AG10803 (cell line): Measurements from ENCODE around the gene DSC2.
"Not testable (repeated sequence)": the region's sequence is repeated elsewhere in the genome, so short reads cannot be mapped to it uniquely, and the experiment has no call there.

Experiments used
- DNase-seq: peaks from one replicate; pipeline ENCODE4 v3.0.0; 2010; ENCODE audit warnings: low read depth
- H3K4me3 ChIP-seq: 2 replicates; pipeline ENCODE4 v1.5.1; 2011; ENCODE audit warnings: mild to moderate bottlenecking, low read length, control low read depth
- TF ChIP-seq, protein P1 (sequence below): conservative IDR thresholded peaks from 2 replicates; pipeline ENCODE4 v1.5.1; 2011; ENCODE audit warnings: mild to moderate bottlenecking, low read length, control low read depth, inconsistent platforms

The DSC2 gene

DNA sequence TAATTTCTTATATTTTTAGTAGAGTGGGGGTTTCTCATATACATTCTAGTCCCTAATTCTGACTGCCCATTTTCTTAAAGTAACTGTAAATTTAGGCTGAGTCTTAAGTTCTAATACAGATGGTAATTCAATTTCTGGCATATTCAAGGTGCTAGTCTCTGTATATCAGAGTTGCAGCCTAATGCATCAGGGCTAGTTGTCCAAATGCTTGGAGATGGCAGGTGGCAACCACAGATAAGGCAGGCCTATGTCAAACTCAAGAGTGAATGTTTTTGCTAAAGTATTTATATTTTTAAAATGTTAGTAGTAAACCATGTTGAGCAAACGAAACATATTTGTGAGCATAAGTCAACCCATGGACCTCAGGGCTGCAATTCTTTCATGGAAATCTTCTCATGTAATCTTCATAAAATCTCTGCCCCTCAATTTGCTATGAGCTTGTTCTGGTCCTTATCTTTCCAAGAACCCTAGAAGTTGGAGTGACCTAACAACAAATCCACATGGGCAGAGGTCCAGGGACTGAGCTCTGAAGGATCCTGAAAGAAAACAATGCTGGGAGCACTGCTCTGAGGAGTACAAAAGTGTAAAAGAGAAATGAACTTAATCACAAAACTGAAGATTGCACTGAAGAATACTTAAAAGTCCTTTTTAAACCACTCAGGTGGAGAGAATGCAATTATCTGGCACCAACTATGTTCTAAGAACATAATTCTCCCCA lies 27.3 kb upstream of the DSC2 start:
- no peak for DNase-seq
- no peak overlapping the region for H3K4me3 ChIP-seq
- TF ChIP-seq, protein P1, sequence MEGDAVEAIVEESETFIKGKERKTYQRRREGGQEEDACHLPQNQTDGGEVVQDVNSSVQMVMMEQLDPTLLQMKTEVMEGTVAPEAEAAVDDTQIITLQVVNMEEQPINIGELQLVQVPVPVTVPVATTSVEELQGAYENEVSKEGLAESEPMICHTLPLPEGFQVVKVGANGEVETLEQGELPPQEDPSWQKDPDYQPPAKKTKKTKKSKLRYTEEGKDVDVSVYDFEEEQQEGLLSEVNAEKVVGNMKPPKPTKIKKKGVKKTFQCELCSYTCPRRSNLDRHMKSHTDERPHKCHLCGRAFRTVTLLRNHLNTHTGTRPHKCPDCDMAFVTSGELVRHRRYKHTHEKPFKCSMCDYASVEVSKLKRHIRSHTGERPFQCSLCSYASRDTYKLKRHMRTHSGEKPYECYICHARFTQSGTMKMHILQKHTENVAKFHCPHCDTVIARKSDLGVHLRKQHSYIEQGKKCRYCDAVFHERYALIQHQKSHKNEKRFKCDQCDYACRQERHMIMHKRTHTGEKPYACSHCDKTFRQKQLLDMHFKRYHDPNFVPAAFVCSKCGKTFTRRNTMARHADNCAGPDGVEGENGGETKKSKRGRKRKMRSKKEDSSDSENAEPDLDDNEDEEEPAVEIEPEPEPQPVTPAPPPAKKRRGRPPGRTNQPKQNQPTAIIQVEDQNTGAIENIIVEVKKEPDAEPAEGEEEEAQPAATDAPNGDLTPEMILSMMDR, result no peak

DNA sequence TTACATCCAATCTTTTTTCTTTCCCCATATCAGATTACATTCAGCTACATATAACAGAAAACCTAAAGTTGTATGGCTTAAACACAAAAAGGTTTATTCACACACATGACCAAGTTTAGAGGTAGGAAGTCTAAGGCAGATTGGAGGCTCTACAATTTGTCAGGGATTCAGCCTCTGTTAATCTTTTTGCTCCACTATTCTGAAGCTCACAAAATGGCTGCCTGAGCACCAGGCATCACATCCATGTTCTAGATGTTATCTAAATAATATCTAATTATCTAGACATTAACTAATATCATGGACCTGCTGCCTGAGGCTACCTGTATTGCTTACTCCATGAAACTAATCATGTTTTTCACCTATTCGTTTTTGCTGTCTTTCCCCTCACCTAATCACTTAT lies 23.7 kb upstream of the DSC2 start:
- TF ChIP-seq, protein P1, result no peak
- DNase-seq, result no peak
- no peak overlapping the region for H3K4me3 ChIP-seq

DNA sequence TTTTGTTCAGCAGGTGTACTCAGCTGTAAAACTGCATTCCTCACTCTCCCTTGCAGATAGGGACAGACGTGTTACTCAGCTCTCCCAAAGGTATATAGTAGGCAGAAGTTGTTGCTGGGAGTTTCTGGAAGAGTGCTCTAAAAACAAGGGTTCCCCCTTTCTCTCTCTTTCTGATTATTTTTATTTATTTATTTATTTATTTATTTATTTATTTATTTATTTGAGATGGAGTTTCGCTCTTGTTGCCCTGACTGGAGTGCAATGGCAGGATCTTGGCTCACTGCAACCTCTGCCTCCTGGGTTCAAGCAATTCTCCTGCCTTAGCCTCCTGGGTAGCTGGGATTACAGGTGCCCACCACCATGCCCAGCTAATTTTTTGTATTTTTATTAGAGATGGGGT lies 20.9 kb upstream of the DSC2 start:
- H3K4me3 ChIP-seq, DNase-seq: not testable (repeated sequence)

DNA sequence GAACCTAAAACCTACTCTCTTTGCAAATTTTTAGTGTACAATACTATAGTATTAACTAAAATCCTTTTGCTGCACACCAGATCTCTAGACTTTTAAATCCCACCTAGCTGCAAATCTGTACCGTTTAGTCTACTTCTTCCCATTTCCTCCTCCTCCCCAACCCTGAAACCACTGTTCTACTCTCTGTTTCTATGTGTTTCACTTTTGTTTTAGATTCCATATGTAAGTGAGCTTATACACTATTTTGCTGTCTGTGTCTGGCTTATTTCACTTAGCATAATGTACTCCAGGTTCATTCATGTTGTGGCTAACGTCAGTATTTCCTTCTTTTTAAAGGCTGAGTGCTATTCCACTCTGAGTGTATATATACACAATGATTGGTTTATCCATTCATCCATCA lies 18.4 kb upstream of the DSC2 start:
- no peak overlapping the region for H3K4me3 ChIP-seq
- TF ChIP-seq, protein P1, result no peak

DNA sequence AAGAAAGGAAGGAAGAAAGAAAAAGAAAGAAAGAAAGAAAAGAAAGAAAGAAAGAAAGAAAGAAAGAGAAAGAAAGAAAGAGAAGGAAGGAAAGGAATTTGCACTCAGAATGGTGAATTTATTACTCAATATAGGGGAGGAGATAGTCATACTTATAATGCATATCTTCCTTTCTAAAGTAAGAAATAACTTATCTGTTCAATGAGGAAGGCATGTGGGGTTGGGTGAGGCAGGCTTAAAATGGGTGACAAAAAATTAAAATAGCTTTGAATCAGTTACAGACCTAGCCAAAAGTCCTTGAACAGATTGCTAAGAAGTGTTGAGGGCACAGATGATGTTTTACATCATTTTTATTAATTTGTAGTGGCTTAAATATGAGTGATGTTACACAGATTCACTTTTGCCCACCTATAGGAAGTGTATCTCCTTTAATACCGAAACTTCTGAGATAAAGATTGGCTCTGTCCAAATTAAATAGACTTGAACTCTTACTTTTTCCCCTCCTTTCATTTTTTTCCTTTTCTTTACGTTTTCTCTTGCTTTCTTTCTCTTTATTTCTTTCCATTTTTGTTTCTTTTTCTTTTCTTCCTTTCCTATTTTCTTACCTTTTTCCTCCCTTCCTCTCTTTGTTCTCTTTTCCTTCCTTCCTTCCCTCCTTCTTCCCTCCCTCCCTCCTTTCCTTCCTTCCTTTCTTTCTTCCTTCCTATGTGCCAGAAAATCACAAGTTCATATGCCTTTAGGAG lies 14.8 kb upstream of the DSC2 start:
- DNase-seq, result no peak
- H3K4me3 ChIP-seq, result no peak overlapping the region
- TF ChIP-seq, protein P1, result no peak

More for the DNA sequence above, 18.4 kb upstream of the DSC2 start:
- no peak for DNase-seq

DNA sequence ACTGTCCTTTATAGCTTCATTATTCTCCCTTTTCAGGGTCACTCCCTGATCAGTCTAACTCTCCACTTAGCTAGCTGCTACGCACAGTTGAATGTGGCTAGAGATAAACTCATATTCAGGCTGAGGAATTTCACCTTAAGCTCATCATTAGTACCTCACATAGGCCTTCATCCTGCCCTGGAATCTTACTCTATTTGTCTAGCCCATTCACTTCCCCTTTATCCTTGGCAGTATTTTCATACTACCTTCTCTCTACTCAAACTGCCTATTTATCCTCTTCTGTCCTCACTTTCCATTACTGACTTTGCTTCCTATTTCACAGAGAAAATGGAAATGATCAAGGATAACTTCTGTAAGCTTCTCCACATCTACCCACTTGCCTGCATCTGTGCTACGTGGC lies 10.6 kb upstream of the DSC2 start:
- no peak for DNase-seq
- TF ChIP-seq, protein P1, result no peak
- no peak overlapping the region for H3K4me3 ChIP-seq

DNA sequence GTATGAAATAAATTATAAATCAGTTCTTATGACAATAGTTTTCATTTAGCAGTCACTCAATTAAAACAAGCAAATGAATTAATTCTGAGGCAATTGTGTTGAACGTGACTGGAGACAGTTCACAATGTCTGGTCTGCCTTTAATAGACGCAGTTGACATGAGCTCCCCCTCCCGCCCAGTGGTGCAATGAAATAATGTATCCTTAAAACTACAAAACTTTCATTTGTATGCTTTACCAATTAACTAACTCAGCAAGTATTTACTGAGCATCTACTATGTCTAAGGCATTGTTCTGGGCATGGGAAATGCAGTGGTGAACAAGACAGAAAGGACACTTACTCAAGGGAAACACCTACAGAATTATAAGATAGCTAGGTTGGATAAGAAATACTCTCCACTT lies 3.5 kb upstream of the DSC2 start:
- TF ChIP-seq, protein P1, result no peak
- DNase-seq, result no peak

More for the DNA sequence above, 3.5 kb upstream of the DSC2 start:
- no peak overlapping the region for H3K4me3 ChIP-seq
